SJCRH30 (cell line): Measurements from ENCODE around the gene MEPE. TPM values are rescaled to one million over a fixed set of nuclear protein-coding genes. Genes with fewer than 3 reads are reported as not detected.

ENCODE experiments used
- DNase-seq, 2 experiments: peaks; one replicate each; pipeline ENCODE4 v3.0.0-alpha.2; 2015 to 2020
- H3K27ac ChIP-seq: fragments of 250-450 bp; sonication (Bioruptor Pico); 2 replicates; pipeline ENCODE4 v1.5.1; 2020; ENCODE audit warnings: mild to moderate bottlenecking, moderate library complexity
- H3K27me3 ChIP-seq: fragments of 250-450 bp; sonication (Bioruptor Pico); 2 replicates; pipeline ENCODE4 v1.5.1; 2020; ENCODE audit warnings: mild to moderate bottlenecking, moderate library complexity
- H3K36me3 ChIP-seq: fragments of 250-450 bp; sonication (Bioruptor Pico); 2 replicates; pipeline ENCODE4 v1.5.1; 2020; ENCODE audit warnings: mild to moderate bottlenecking, moderate library complexity
- H3K4me1 ChIP-seq: fragments of 250-450 bp; sonication (Bioruptor Pico); 2 replicates; pipeline ENCODE4 v1.5.1; 2020; ENCODE audit warnings: mild to moderate bottlenecking, moderate library complexity
- H3K4me3 ChIP-seq: fragments of 250-450 bp; sonication (Bioruptor Pico); 2 replicates; pipeline ENCODE4 v1.5.1; 2020; ENCODE audit warnings: mild to moderate bottlenecking, moderate library complexity
- H3K9me3 ChIP-seq: fragments of 250-450 bp; sonication (Bioruptor Pico); replicated peaks from 2 replicates; pipeline ENCODE4 v1.5.1; 2020; ENCODE audit warnings: mild to moderate bottlenecking, moderate library complexity
- total RNA-seq: library from RNA; depleted of rRNA; stranded (reverse); fragments of >200 nt; shearing (Covaris generic); gene quantifications from 2 replicates; pipeline ENCODE4 v1.2.3, GENCODE V29; 2014; rRNA removed

The MEPE gene, protein sequence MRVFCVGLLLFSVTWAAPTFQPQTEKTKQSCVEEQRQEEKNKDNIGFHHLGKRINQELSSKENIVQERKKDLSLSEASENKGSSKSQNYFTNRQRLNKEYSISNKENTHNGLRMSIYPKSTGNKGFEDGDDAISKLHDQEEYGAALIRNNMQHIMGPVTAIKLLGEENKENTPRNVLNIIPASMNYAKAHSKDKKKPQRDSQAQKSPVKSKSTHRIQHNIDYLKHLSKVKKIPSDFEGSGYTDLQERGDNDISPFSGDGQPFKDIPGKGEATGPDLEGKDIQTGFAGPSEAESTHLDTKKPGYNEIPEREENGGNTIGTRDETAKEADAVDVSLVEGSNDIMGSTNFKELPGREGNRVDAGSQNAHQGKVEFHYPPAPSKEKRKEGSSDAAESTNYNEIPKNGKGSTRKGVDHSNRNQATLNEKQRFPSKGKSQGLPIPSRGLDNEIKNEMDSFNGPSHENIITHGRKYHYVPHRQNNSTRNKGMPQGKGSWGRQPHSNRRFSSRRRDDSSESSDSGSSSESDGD
- total RNA-seq, result not detected in 2 replicates

DNA sequence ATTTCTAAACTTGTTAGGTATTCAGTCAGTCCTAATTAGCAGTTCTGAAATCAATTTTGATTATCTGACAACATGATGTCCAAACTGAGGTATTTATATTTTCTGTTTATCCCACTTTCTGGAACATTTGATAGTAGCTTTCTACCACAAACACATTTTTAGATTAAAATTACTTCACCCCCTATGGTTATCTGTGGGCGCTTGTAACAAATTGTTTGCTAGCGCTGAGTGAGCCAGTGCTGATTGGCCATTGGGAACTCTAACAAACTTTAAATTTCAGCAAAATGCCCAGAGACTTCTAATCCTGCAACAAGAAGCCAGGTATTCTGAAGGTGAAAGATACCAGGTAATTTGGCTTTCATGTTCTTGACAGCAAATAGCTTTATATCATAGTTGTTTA lies at the start of gene MEPE:
TSS of gene MEPE (plus strand) at position 301 of the 400 bp plus-strand sequence. CDS start 1,746 bp downstream, outside the sequence.
- no peak for DNase-seq
- H3K27ac ChIP-seq, result no peak within 1 kb of the TSS
- H3K27me3 ChIP-seq, result no peaks in the 10 kb centered on the region
- H3K4me3 ChIP-seq, result no peak within 1 kb of the TSS
- H3K9me3 ChIP-seq, result no peaks in the 10 kb centered on the region
- no peaks in the 10 kb centered on the region for H3K4me1 ChIP-seq
- no peaks in the 10 kb centered on the region for H3K36me3 ChIP-seq

DNA sequence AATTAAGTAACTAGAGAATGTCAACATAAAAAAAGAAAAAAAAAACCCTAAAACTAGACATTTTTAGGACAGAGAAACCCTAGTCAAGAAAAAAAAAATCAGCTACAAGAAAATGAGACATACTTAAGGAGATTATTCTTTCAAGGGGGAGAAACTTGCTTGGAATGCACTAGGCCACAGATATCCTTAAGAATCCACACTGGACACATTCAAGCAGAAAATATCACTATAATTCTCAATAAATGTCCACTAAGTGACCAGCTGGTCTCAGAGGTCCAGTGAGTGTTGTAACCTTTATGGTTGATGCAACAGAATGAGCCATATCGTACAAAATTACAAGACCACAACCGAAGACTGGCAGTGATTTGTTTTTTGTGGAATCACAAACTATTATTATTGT lies 49.0 kb upstream of the MEPE start:
- no peak overlapping the region for H3K4me3 ChIP-seq

DNA sequence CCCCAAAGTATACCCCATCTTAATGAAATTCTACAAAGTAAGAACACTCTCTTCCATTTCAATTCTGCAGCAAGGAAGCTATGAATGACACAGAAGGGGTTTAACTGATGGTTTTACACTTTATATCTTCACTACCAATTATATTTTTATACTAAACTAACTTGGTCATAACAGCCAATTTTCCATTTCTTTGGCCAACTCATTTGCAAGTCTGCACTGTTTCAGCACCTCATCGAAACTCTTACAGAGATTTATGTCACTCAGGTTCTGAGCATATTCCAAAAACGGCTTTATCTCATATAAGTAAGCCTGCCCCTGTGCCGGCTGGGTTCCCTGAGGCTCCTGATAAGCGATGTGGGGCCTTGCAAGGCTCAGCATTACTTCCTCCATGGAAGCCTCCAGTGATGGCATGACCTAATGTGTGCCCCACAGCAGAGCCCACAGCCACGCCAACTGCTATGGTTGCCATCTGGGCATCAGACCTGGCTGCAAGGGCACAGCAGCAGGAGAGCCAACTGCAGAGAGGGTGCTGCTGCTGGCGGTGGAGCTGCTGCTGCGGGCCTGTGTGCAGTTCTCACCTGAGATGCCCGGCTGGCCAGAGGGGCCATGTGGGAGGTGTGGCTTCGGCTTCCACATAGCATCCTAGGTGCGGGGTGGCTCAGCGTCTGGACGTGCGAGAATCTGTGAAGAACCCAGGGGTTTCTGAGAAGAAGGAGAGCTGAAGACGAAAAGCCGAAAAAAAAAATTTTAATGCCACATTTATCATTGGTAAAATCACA lies 46.8 kb upstream of the MEPE start:
- DNase-seq, result no peak
- no peaks in the 10 kb centered on the region for H3K36me3 ChIP-seq
- no peaks in the 10 kb centered on the region for H3K4me1 ChIP-seq
- H3K27ac ChIP-seq, result no peak overlapping the region
- no peaks in the 10 kb centered on the region for H3K9me3 ChIP-seq
- H3K4me3 ChIP-seq, result no peak overlapping the region
- H3K27me3 ChIP-seq, result no peaks in the 10 kb centered on the region

More for the DNA sequence above, 49.0 kb upstream of the MEPE start:
- Histone ChIP-seq H3K4me1 (no peaks in the 10 kb centered on the region), H3K27ac (no peak overlapping the region), H3K9me3 (no peaks in the 10 kb centered on the region), H3K27me3 (no peaks in the 10 kb centered on the region), H3K36me3 (no peaks in the 10 kb centered on the region)
- DNase-seq, result no peak

DNA sequence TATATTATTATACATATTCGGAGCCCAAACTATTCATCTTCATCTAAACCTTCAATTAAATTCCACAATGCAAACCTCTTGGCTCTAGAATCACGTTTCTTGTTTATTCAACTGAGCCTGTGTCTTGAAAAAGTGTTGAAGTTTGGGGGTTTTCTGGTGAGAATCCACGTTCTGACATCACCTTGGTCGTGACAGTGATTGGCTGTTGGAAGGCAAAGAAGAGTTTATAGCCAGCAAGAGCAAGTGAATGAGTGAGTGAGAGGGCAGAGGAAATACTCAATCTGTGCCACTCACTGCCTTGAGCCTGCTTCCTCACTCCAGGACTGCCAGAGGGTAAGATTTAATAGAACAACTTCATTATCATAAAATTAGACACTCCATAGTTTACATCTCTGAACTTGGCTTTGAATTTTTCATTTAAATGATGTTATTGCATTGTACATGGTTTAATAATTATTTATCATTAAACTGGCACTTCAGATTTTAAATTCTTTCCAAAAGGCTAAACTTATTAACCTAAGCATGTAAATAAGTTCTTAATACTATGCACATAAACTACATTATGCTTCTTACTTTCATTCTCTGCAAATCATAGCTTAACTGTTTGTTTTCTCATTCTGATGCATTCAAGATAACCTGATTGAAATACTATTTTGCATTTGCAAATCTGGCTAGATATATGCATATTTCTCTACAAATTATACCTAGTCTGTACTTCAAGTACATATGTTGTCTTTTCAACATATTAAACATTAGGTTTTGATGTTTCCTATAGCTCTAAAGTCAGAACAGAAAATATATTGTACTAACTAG lies 33.3 kb upstream of the MEPE start, which contains the start of gene IBSP:
TSS of gene IBSP (plus strand) at position 254 of the 813 bp plus-strand sequence. CDS start 2,808 bp downstream, outside the sequence.
- Histone ChIP-seq H3K4me3 (no peak within 1 kb of the TSS), H3K36me3 (no peaks in the 10 kb centered on the region), H3K27ac (no peak within 1 kb of the TSS), H3K27me3 (no peaks in the 10 kb centered on the region; the same call in 1 of the 2 replicates), H3K4me1 (no peaks in the 10 kb centered on the region), H3K9me3 (no peaks in the 10 kb centered on the region)
- no peak for DNase-seq

DNA sequence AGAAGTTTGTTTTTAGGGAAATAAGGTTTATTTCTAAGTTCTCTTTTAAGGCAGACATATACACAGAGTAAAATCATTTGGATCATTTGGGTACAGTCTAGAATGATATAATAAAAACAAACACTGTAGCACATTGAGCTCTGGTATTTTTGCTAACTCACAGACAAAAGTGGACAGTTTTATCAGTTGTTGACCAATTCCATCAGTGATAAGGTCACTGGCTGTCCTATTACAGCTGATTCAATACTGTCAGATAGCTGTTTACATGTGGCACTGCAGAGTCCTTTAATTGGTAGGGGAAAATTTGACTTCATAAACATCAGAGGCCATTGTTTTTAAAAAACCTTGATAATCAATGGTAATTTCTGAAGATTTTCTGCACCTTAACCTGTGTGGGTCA lies 29.9 kb upstream of the MEPE start:
- no peak for DNase-seq
- Histone ChIP-seq H3K27ac (no peak overlapping the region), H3K36me3 (no peaks in the 10 kb centered on the region), H3K4me1 (no peaks in the 10 kb centered on the region), H3K9me3 (no peaks in the 10 kb centered on the region), H3K27me3 (no peaks in the 10 kb centered on the region; the same call in 1 of the 2 replicates), H3K4me3 (no peak overlapping the region)

DNA sequence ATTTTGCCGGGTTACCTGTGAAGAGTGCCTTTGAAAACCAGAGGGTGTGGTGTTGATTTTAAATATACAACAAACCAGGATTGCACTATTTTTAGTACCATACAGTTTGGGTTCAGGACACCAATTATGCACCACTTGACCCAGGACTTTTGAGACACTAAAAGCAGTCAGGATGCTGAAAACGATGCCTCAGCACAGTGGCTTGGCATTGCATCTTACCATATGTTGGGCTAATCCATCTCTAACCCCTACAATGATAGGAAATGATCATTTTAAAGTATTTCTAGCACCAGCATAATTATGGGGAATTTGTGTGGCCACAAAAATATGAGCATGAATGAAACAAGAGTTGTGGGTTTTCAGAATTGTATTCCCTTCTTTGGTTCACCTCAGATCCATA lies 29.3 kb upstream of the MEPE start:
- H3K36me3 ChIP-seq, result no peaks in the 10 kb centered on the region
- no peak overlapping the region for H3K4me3 ChIP-seq
- H3K9me3 ChIP-seq, result no peaks in the 10 kb centered on the region
- DNase-seq, result no peak
- no peaks in the 10 kb centered on the region for H3K4me1 ChIP-seq
- no peak overlapping the region for H3K27ac ChIP-seq
- H3K27me3 ChIP-seq, result no peaks in the 10 kb centered on the region; the same call in 1 of the 2 replicates

DNA sequence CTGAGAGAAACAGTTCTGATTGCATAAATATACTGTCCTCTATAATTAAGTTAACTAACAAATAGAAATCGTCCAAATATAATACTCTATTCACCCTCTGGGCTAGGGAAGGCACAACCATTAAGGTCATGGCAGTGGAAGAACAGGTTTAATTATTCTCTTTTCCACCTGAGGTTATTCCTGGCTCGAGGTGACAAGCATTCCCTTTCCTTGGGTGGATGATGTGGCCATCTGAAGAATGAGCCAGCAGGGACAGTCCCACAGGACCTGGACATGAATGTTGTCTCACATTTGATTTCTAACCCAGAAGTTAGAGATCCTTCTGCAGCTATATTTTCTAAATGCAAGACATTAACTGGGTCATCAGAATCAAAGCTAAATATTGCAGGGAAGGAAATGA lies 27.9 kb upstream of the MEPE start:
- Histone ChIP-seq H3K4me1 (no peaks in the 10 kb centered on the region), H3K27ac (no peak overlapping the region), H3K9me3 (no peaks in the 10 kb centered on the region), H3K27me3 (no peaks in the 10 kb centered on the region), H3K36me3 (no peaks in the 10 kb centered on the region), H3K4me3 (no peak overlapping the region)
- no peak for DNase-seq

DNA sequence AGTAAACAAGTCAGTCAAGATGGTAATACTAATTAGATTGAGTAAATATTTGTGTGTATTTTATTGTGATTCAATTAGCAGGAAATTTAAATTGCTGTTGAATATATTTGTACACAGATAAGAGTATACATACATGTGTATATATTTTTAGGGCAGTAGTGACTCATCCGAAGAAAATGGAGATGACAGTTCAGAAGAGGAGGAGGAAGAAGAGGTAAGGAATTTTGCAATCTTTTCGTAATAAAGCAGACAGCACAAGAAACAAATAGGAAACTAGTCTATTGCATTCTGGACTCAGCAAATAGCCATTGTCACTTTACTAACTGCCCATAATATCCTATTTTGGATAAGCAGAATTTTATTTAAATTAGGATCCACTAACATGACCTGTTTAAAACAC lies 26.8 kb upstream of the MEPE start:
- H3K36me3 ChIP-seq, result no peaks in the 10 kb centered on the region
- H3K27me3 ChIP-seq, result no peaks in the 10 kb centered on the region
- H3K27ac ChIP-seq, result no peak overlapping the region
- no peak for DNase-seq
- H3K4me3 ChIP-seq, result no peak overlapping the region
- no peaks in the 10 kb centered on the region for H3K9me3 ChIP-seq
- H3K4me1 ChIP-seq, result no peaks in the 10 kb centered on the region

DNA sequence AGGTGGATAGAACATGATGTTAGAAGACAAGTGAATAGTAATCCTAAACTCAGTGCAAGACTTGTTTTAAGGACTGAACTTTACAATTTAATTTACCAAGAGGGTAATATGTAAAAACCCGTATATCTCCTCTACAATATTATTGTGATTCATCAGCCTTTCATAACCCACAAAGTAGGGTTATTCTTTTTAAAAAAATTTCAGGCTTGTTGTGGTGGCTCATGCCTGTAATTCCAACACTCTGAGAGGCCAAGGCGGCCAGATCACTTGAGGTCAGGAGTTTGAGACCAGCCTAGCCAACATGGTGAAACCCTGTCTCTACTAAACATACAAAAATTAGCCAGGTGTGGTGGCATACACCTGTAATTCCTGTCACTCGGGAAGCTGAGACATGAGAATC lies 26.2 kb upstream of the MEPE start:
- H3K4me1 ChIP-seq, result no peaks in the 10 kb centered on the region
- no peak for DNase-seq
- no peak overlapping the region for H3K4me3 ChIP-seq
- no peak overlapping the region for H3K27ac ChIP-seq
- no peaks in the 10 kb centered on the region for H3K27me3 ChIP-seq
- no peaks in the 10 kb centered on the region for H3K9me3 ChIP-seq
- H3K36me3 ChIP-seq, result no peaks in the 10 kb centered on the region

DNA sequence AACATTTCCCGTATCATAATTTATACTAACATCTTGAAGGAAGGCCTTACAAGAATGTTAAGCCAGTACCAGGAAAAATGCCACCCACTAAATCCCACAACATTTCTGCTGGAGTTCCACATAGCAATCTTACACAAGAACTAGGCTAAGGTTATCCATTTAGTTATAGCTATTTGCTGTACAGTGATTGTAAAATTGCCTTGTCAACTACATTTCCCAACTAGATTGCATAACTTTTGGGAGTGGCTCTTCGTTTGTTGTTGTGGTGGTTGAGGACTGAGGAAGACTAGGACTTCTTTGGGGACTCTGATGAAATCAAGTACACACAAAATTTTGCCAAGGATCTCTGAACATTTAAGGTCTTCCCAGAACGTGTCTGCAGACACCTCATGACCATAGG lies 25.4 kb upstream of the MEPE start:
- no peak overlapping the region for H3K27ac ChIP-seq
- H3K9me3 ChIP-seq, result no peaks in the 10 kb centered on the region
- no peaks in the 10 kb centered on the region for H3K27me3 ChIP-seq
- no peak for DNase-seq
- H3K36me3 ChIP-seq, result no peaks in the 10 kb centered on the region
- H3K4me3 ChIP-seq, result no peak overlapping the region
- H3K4me1 ChIP-seq, result no peaks in the 10 kb centered on the region

DNA sequence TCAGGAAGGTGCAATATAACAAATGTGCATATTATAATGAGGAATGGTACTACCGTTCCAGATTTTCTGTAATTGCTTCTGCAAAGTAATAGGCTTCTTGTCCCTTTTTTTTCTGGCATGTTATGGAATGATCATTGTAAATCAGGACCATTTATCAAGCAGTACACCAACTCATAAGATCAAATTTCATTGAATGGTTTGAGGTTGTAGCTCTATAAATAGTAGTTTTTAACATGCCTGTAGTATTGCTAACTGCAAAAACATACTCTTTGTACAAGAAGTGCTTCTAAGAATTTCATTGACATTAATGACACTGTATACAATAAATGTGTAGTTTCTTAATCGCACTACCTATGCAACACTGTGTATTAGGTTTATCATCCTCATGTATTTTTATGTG lies 20.8 kb upstream of the MEPE start:
- no peaks in the 10 kb centered on the region for H3K4me1 ChIP-seq
- H3K27me3 ChIP-seq, result no peaks in the 10 kb centered on the region
- H3K27ac ChIP-seq, result no peak overlapping the region
- no peak for DNase-seq
- H3K4me3 ChIP-seq, result no peak overlapping the region
- H3K36me3 ChIP-seq, result no peaks in the 10 kb centered on the region
- no peaks in the 10 kb centered on the region for H3K9me3 ChIP-seq

DNA sequence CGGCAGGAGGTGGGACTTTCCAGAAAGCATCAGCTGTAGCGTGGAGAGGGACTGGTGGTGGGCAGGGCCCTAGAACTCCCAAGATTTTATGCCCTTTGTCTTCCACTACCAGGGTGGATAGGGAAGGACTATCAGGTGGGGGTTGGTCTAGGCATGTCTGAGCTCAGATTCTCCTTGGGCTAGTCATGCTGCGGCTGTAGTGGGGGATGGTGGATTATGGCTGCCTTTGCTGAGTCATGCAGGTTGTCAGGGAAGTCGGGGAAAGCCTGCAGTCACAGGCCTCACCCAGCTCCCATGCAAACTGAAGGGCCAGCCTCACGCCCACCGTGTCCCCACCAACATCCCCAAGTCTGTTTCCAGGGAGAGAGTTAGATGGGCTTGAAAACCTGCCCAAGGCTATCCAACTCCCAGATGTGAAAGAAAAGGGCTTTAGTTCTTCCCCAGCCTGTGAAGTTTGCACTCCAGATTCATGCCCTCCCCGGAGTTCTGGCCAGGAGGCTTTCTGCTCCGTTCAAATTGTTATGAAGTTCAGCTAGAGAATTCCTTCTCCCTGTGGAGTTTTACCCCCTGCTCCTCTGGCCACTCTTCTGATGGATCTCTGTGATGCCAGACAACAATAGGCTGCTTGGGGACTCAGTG lies 13.4 kb upstream of the MEPE start:
- H3K9me3 ChIP-seq, result 0 out of 2 replicates have a peak, but pooled peaks cover 3% of the 10 kb centered on the region
- no peaks in the 10 kb centered on the region for H3K4me1 ChIP-seq
- H3K27me3 ChIP-seq, result 0 out of 2 replicates have a peak, but pooled peaks cover 4% of the 10 kb centered on the region
- no peak overlapping the region for H3K27ac ChIP-seq
- H3K36me3 ChIP-seq, result no peaks in the 10 kb centered on the region
- no peak overlapping the region for H3K4me3 ChIP-seq
- DNase-seq, result peak; percentile 29 to 32

DNA sequence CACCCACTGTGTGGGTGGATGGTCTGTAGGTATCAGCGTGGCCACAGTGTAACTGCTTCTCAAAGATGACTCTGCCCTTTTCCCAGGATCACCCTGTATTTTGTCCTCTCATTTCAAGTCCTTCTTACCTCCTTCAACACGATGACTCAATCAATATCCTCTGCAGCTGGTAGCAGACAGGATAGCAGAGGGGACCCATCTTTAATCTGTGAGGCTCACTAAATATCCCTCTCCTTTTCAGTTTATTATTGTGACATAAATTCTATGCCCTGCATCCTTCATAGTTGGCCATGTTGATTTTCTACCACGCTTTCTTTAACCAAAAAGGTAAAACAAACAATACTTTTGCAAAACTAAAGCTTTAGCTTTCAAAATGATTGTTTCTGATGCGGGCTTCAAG lies 9.6 kb upstream of the MEPE start:
- Histone ChIP-seq H3K4me1 (no peaks in the 10 kb centered on the region), H3K4me3 (no peak overlapping the region), H3K9me3 (no peaks in the 10 kb centered on the region), H3K36me3 (no peaks in the 10 kb centered on the region), H3K27me3 (0 out of 2 replicates have a peak, but pooled peaks cover 7% of the 10 kb centered on the region), H3K27ac (no peak overlapping the region)
- no peak for DNase-seq

DNA sequence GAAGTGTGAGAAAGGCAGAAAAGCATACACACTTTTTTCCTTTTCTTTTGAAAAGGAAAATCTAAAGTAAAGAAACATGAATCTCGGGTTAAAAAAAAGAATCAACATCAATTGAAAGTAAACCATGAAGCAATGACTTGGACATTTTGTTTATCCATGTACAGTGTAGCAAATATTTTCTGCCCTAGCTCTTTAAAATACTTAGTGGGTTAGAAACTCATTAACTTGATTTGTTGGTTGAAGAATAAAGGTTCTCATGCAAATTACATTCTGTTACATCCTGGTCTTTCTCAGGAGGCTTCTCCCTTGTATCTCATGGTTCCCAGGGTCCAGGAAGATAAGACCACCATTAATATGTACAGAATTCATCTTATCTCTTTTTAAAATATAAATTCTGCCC lies 9.0 kb upstream of the MEPE start:
- H3K27ac ChIP-seq, result no peak overlapping the region
- H3K4me3 ChIP-seq, result no peak overlapping the region
- H3K9me3 ChIP-seq, result no peaks in the 10 kb centered on the region
- H3K27me3 ChIP-seq, result 0 out of 2 replicates have a peak, but pooled peaks cover 7% of the 10 kb centered on the region
- H3K4me1 ChIP-seq, result no peaks in the 10 kb centered on the region
- no peak for DNase-seq
- H3K36me3 ChIP-seq, result no peaks in the 10 kb centered on the region
